ENCODE results near the gene ARHGEF35.
"Not testable (repeated sequence)": the region's sequence is repeated elsewhere in the genome, so short reads cannot be mapped to it uniquely, and the experiment has no call there.

GRCh38 chr7:144220531-144220930 lies 24.9 kb upstream of the ARHGEF35 start:
- TF ChIP-seq RCOR1 (IDR thresholded peaks at IDR 0.05; ENCODE audit: low read length); CTCF (IDR thresholded peaks at IDR 0.05); TAF1 (IDR thresholded peaks at IDR 0.05; ENCODE audit: borderline replicate concordance, low read depth, low read length); CHD2 (IDR thresholded peaks at IDR 0.05; ENCODE audit: low read length, partially characterized antibody); ZBTB33 (IDR thresholded peaks at IDR 0.05; ENCODE audit: borderline replicate concordance, low read depth); IRF3 (IDR thresholded peaks at IDR 0.05; ENCODE audit: low read depth, low read length): not testable (repeated sequence)
